ENCODE data around the gene ATE1. TPM values are rescaled to one million over a fixed set of nuclear protein-coding genes. Genes with fewer than 3 reads are reported as not detected.

The ATE1 gene
- total RNA-seq, 1 experiment from 2014 or later: 18.7 TPM

- intact Hi-C loops (cut with micrococcal nuclease; ENCODE audit: unreplicated experiment): no loop called here
- no peaks in the 10 kb centered on the region for H3K4me1 Mint-ChIP-seq (ENCODE audit: low read depth, unreplicated experiment)
- CTCF ChIA-PET: no interaction called here
- H3K9me3 Mint-ChIP-seq (ENCODE audit: low read depth, unreplicated experiment): no peaks in the 10 kb centered on the region
- H3K27ac Mint-ChIP-seq (ENCODE audit: unreplicated experiment): no peak overlapping the region
- no peak overlapping the region for H3K4me3 Mint-ChIP-seq (ENCODE audit: low read depth, unreplicated experiment)
- H3K27me3 Mint-ChIP-seq (ENCODE audit: unreplicated experiment): no peaks in the 10 kb centered on the region
- H3K36me3 Mint-ChIP-seq (ENCODE audit: insufficient read depth, unreplicated experiment): no peaks in the 10 kb centered on the region
- no peak for TF ChIP-seq CTCF (IDR thresholded peaks at IDR 0.05; ENCODE audit: unreplicated experiment)
- BruUV-seq (replicated peaks): no TSS peak
- no peak for DNase-seq
These were observed 63.7 kb downstream of the ATE1 start for GRCh38 chr10:121864168-121864567.

GRCh38 chr10:121862649-121863048, 65.2 kb downstream of the ATE1 start:
- intact Hi-C loops (cut with micrococcal nuclease; ENCODE audit: unreplicated experiment): no loop called here
- no peaks in the 10 kb centered on the region for H3K4me1 Mint-ChIP-seq (ENCODE audit: low read depth, unreplicated experiment)
- no TSS peak for BruUV-seq (replicated peaks)
- no peak overlapping the region for H3K27ac Mint-ChIP-seq (ENCODE audit: unreplicated experiment)
- no peaks in the 10 kb centered on the region for H3K36me3 Mint-ChIP-seq (ENCODE audit: insufficient read depth, unreplicated experiment)
- no peak for TF ChIP-seq CTCF (IDR thresholded peaks at IDR 0.05; ENCODE audit: unreplicated experiment)
- no peaks in the 10 kb centered on the region for H3K27me3 Mint-ChIP-seq (ENCODE audit: unreplicated experiment)
- H3K4me3 Mint-ChIP-seq (ENCODE audit: low read depth, unreplicated experiment): no peak overlapping the region
- H3K9me3 Mint-ChIP-seq (ENCODE audit: low read depth, unreplicated experiment): no peaks in the 10 kb centered on the region
- CTCF ChIA-PET: no interaction called here
- DNase-seq: no peak

GRCh38 chr10:121862042-121862441, 65.8 kb downstream of the ATE1 start:
- H3K4me1 Mint-ChIP-seq (ENCODE audit: low read depth, unreplicated experiment): no peaks in the 10 kb centered on the region
- H3K27me3 Mint-ChIP-seq (ENCODE audit: unreplicated experiment): no peaks in the 10 kb centered on the region
- no peak overlapping the region for H3K27ac Mint-ChIP-seq (ENCODE audit: unreplicated experiment)
- BruUV-seq (replicated peaks): no TSS peak
- no peaks in the 10 kb centered on the region for H3K36me3 Mint-ChIP-seq (ENCODE audit: insufficient read depth, unreplicated experiment)
- intact Hi-C loops (cut with micrococcal nuclease; ENCODE audit: unreplicated experiment): no loop called here
- CTCF ChIA-PET: no interaction called here
- H3K9me3 Mint-ChIP-seq (ENCODE audit: low read depth, unreplicated experiment): no peaks in the 10 kb centered on the region
- no peak overlapping the region for H3K4me3 Mint-ChIP-seq (ENCODE audit: low read depth, unreplicated experiment)
- no peak for DNase-seq
- no peak for TF ChIP-seq CTCF (IDR thresholded peaks at IDR 0.05; ENCODE audit: unreplicated experiment)

- no peak for TF ChIP-seq CTCF (IDR thresholded peaks at IDR 0.05; ENCODE audit: unreplicated experiment)
- CTCF ChIA-PET: no interaction called here
- Mint-ChIP-seq H3K4me1 (ENCODE audit: low read depth, unreplicated experiment) (no peaks in the 10 kb centered on the region), H3K4me3 (ENCODE audit: low read depth, unreplicated experiment) (no peak overlapping the region), H3K36me3 (ENCODE audit: insufficient read depth, unreplicated experiment) (no peaks in the 10 kb centered on the region), H3K9me3 (ENCODE audit: low read depth, unreplicated experiment) (no peaks in the 10 kb centered on the region), H3K27me3 (ENCODE audit: unreplicated experiment) (no peaks in the 10 kb centered on the region), H3K27ac (ENCODE audit: unreplicated experiment) (no peak overlapping the region)
- no peak for DNase-seq
- no TSS peak for BruUV-seq (replicated peaks)
- intact Hi-C loops (cut with micrococcal nuclease; ENCODE audit: unreplicated experiment): no loop called here
These were observed 67.0 kb downstream of the ATE1 start for GRCh38 chr10:121860810-121861209.

Data from Calu3 (cell line).